Liver (tissue), 3 donors: ENCODE measurements around the gene ZSWIM1.

Experiments used
- FOXA1 ChIP-seq: IDR thresholded peaks from 2 replicates; pipeline ENCODE4 v1.6.1; 2016; ENCODE audit warnings: antibody characterized with exemption
- GABPA ChIP-seq, 2 donors: IDR thresholded peaks in 1 of 2; conservative IDR thresholded peaks in 1 of 2; 2 replicates each; pipeline ENCODE4 v1.6.1; 2016; ENCODE audit warnings: antibody characterized with exemption in 2 of 2, mild to moderate bottlenecking in 1 of 2, moderate library complexity in 1 of 2
- JUND ChIP-seq, 2 donors: IDR thresholded peaks; 2 replicates each; pipeline ENCODE4 v1.6.1; 2016; ENCODE audit warnings: antibody characterized with exemption in 2 of 2
- RAD21 ChIP-seq, 2 donors: IDR thresholded peaks; 2 replicates each; pipeline ENCODE4 v1.6.1; 2016; ENCODE audit warnings: antibody characterized with exemption in 2 of 2, mild to moderate bottlenecking in 2 of 2
- SP1 ChIP-seq: IDR thresholded peaks from 2 replicates; pipeline ENCODE4 v1.6.1; 2018; ENCODE audit warnings: antibody characterized with exemption, mild to moderate bottlenecking
- TAF1 ChIP-seq: conservative IDR thresholded peaks from 2 replicates; pipeline ENCODE4 v1.6.1; 2016; ENCODE audit warnings: antibody characterized with exemption, mild to moderate bottlenecking
- YY1 ChIP-seq: IDR thresholded peaks from 2 replicates; pipeline ENCODE4 v1.6.1; 2016; ENCODE audit warnings: antibody characterized with exemption, mild to moderate bottlenecking
- TF ChIP-seq, protein P1 (sequence below): fragments of 150-350 bp; IDR thresholded peaks from 2 replicates; pipeline ENCODE4 v1.5.1; 2017; ENCODE audit warnings: improper control_type of control experiment, low read depth, low read length; ENCODE audit not compliant: missing input control
- TF ChIP-seq, protein P2 (sequence below): IDR thresholded peaks from 2 replicates; pipeline ENCODE4 v1.6.1; 2016; ENCODE audit warnings: antibody characterized with exemption
- TF ChIP-seq, protein P3 (sequence below): IDR thresholded peaks from 2 replicates; pipeline ENCODE4 v1.6.1; 2016; ENCODE audit warnings: antibody characterized with exemption, mild to moderate bottlenecking
- donor health status: healthy.
- donor health status: healthy.

DNA sequence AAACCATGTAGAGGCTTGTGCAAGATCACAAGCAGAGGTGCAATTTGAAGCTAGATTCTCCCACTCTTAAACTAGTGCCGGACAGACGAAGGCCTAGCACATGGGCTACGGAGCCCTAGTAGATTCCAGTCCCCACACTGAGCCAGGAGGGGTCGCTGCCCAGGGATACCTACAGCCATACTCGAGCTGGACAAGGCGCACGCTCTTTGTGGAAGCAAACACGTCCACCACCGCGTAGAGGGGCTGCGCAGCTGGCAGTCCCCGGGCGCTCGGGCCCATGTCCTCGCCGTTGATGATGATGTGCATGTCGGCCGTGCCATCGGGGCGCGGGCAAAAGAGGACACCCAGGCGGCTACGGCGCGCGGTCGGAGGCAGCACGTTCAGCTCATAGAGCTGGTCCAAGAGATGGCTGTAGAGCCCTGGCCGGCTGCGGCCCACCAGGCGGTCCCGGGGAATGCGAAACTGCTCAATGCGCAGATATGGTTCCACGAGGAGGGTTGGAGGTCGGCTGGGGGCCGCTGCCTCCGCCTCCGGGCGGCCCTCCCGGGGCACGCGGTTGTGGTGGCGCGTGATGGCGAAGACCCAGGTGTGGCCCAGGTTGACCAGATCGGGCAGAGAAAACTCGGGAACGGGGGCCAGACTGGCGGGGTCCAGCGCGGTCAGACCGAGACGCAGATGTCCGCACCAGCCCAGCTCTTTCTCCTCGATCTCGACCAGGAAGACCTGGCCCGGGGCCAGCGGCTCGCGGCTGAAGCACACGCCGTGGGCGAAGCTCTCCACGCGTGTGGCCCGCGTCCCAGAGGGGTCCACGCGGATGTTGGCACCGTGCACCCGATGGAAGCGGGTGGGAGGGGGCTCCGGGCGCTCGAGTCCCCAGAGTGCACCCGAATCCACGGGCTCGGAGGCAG is 9.3 kb downstream of the ZSWIM1 start:
- TF ChIP-seq, protein P1, sequence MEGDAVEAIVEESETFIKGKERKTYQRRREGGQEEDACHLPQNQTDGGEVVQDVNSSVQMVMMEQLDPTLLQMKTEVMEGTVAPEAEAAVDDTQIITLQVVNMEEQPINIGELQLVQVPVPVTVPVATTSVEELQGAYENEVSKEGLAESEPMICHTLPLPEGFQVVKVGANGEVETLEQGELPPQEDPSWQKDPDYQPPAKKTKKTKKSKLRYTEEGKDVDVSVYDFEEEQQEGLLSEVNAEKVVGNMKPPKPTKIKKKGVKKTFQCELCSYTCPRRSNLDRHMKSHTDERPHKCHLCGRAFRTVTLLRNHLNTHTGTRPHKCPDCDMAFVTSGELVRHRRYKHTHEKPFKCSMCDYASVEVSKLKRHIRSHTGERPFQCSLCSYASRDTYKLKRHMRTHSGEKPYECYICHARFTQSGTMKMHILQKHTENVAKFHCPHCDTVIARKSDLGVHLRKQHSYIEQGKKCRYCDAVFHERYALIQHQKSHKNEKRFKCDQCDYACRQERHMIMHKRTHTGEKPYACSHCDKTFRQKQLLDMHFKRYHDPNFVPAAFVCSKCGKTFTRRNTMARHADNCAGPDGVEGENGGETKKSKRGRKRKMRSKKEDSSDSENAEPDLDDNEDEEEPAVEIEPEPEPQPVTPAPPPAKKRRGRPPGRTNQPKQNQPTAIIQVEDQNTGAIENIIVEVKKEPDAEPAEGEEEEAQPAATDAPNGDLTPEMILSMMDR, result peak; percentile 65
- TF ChIP-seq SP1 (no peak), YY1 (no peak), FOXA1 (no peak), GABPA (IDR thresholded peaks at IDR 0.05 in 1 of 2, conservative IDR thresholded peaks at IDR 0.05 in 1 of 2) (no peak), TAF1 (peak; percentile 53), JUND (IDR thresholded peaks at IDR 0.05) (no peak), RAD21 (IDR thresholded peaks at IDR 0.05) (peak; percentile 69 to 83)
- TF ChIP-seq, protein P2, sequence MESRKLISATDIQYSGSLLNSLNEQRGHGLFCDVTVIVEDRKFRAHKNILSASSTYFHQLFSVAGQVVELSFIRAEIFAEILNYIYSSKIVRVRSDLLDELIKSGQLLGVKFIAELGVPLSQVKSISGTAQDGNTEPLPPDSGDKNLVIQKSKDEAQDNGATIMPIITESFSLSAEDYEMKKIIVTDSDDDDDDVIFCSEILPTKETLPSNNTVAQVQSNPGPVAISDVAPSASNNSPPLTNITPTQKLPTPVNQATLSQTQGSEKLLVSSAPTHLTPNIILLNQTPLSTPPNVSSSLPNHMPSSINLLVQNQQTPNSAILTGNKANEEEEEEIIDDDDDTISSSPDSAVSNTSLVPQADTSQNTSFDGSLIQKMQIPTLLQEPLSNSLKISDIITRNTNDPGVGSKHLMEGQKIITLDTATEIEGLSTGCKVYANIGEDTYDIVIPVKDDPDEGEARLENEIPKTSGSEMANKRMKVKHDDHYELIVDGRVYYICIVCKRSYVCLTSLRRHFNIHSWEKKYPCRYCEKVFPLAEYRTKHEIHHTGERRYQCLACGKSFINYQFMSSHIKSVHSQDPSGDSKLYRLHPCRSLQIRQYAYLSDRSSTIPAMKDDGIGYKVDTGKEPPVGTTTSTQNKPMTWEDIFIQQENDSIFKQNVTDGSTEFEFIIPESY, result no peak
- TF ChIP-seq, protein P3, sequence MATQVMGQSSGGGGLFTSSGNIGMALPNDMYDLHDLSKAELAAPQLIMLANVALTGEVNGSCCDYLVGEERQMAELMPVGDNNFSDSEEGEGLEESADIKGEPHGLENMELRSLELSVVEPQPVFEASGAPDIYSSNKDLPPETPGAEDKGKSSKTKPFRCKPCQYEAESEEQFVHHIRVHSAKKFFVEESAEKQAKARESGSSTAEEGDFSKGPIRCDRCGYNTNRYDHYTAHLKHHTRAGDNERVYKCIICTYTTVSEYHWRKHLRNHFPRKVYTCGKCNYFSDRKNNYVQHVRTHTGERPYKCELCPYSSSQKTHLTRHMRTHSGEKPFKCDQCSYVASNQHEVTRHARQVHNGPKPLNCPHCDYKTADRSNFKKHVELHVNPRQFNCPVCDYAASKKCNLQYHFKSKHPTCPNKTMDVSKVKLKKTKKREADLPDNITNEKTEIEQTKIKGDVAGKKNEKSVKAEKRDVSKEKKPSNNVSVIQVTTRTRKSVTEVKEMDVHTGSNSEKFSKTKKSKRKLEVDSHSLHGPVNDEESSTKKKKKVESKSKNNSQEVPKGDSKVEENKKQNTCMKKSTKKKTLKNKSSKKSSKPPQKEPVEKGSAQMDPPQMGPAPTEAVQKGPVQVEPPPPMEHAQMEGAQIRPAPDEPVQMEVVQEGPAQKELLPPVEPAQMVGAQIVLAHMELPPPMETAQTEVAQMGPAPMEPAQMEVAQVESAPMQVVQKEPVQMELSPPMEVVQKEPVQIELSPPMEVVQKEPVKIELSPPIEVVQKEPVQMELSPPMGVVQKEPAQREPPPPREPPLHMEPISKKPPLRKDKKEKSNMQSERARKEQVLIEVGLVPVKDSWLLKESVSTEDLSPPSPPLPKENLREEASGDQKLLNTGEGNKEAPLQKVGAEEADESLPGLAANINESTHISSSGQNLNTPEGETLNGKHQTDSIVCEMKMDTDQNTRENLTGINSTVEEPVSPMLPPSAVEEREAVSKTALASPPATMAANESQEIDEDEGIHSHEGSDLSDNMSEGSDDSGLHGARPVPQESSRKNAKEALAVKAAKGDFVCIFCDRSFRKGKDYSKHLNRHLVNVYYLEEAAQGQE, result peak; percentile 13
